Mesothelial cell of epicardium (in vitro differentiated cells): ENCODE results near the gene ABCG4. TPM values are rescaled to one million over a fixed set of nuclear protein-coding genes. Genes with fewer than 3 reads are reported as not detected.

Experiments
- DNase-seq, 2 experiments: peaks; one replicate each; pipeline ENCODE4 v3.0.0; 2021; ENCODE audit warnings: low spot score in 2 of 2; ENCODE audit not compliant: unreplicated experiment in 2 of 2
- H3K27ac Mint-ChIP-seq: 2 replicates; pipeline ENCODE4 v1.8.0; 2021; ENCODE audit warnings: mixed read lengths
- H3K27me3 Mint-ChIP-seq: 2 replicates; pipeline ENCODE4 v1.8.0; 2021; ENCODE audit warnings: low read depth, mixed read lengths
- H3K36me3 Mint-ChIP-seq: 2 replicates; pipeline ENCODE4 v1.8.0; 2021; ENCODE audit warnings: mixed read lengths
- H3K4me1 Mint-ChIP-seq: 2 replicates; pipeline ENCODE4 v1.8.0; 2021; ENCODE audit warnings: mixed read lengths
- H3K4me3 Mint-ChIP-seq: 2 replicates; pipeline ENCODE4 v1.8.0; 2021; ENCODE audit warnings: mild to moderate bottlenecking, moderate library complexity, mixed read lengths
- H3K9me3 Mint-ChIP-seq: 2 replicates; pipeline ENCODE4 v1.8.0; 2021; ENCODE audit warnings: mixed read lengths
- CTCF ChIP-seq: fragments of 200-600 bp; sonication (generic); IDR thresholded peaks from one replicate; pipeline ENCODE4 v1.5.0; 2021; ENCODE audit warnings: antibody characterized with exemption; ENCODE audit not compliant: unreplicated experiment
- total RNA-seq: library from RNA; stranded (reverse); gene quantifications from 3 replicates; pipeline ENCODE4 v1.2.1, GENCODE V29; 2021

ABCG4 gene
- total RNA-seq, 1 donor from 2014 or later: 2.6 TPM

- no peak for DNase-seq
- TF ChIP-seq CTCF: no peak
- Mint-ChIP-seq H3K36me3 (no peaks in the 10 kb centered on the region), H3K27me3 (peaks cover 56% of the 10 kb centered on the region), H3K9me3 (no peaks in the 10 kb centered on the region), H3K4me1 (peaks cover 2% of the 10 kb centered on the region), H3K27ac (no peak overlapping the region), H3K4me3 (no peak overlapping the region)
These were observed 3.3 kb upstream of the ABCG4 start for GRCh38 chr11:119145551-119145950.

GRCh38 chr11:119147604-119148333 lies 1.1 kb upstream of the ABCG4 start:
- Mint-ChIP-seq H3K4me1 (peaks cover 2% of the 10 kb centered on the region), H3K27me3 (peaks cover 72% of the 10 kb centered on the region), H3K4me3 (peak overlapping the region; percentile 54), H3K27ac (no peak overlapping the region), H3K9me3 (no peaks in the 10 kb centered on the region), H3K36me3 (no peaks in the 10 kb centered on the region)
- no peak for DNase-seq
- TF ChIP-seq CTCF: no peak

GRCh38 chr11:119148720-119149017 lies 183 bp upstream of the ABCG4 start:
- no peak for DNase-seq
- peak overlapping the region; percentile 54 for H3K4me3 Mint-ChIP-seq
- H3K27ac Mint-ChIP-seq: no peak overlapping the region
- H3K27me3 Mint-ChIP-seq: peaks cover 75% of the 10 kb centered on the region
- TF ChIP-seq CTCF: no peak
- H3K9me3 Mint-ChIP-seq: no peaks in the 10 kb centered on the region
- no peaks in the 10 kb centered on the region for H3K36me3 Mint-ChIP-seq
- H3K4me1 Mint-ChIP-seq: peaks cover 2% of the 10 kb centered on the region

GRCh38 chr11:119149786-119150275 lies 979 bp downstream of the ABCG4 start:
- Mint-ChIP-seq H3K27ac (no peak overlapping the region), H3K9me3 (no peaks in the 10 kb centered on the region), H3K4me1 (peaks cover under 1% of the 10 kb centered on the region), H3K36me3 (no peaks in the 10 kb centered on the region), H3K4me3 (peak overlapping the region; percentile 67), H3K27me3 (peaks cover 84% of the 10 kb centered on the region)
- DNase-seq: no peak
- no peak for TF ChIP-seq CTCF

- H3K27me3 Mint-ChIP-seq: peaks cover 84% of the 10 kb centered on the region
These were observed 3.2 kb downstream of the ABCG4 start for GRCh38 chr11:119152043-119152442.

More at GRCh38 chr11:119152043-119152442, 3.2 kb downstream of the ABCG4 start:
- no peak overlapping the region for H3K27ac Mint-ChIP-seq
- H3K4me3 Mint-ChIP-seq: no peak overlapping the region
- H3K4me1 Mint-ChIP-seq: no peaks in the 10 kb centered on the region
- no peaks in the 10 kb centered on the region for H3K9me3 Mint-ChIP-seq
- no peak for TF ChIP-seq CTCF
- no peak for DNase-seq
- H3K36me3 Mint-ChIP-seq: no peaks in the 10 kb centered on the region
